Stimulated activated CD4-positive, alpha-beta T cell treated with anti-CD3 and anti-CD28 coated beads, Interleukin-15, amount 100 ng/mL, for 48 hours (primary cell): ENCODE measurements around the gene HLA-A.
"Not testable (repeated sequence)": the region's sequence is repeated elsewhere in the genome, so short reads cannot be mapped to it uniquely, and the experiment has no call there.

Source experiments
- DNase-seq, 2 donors: peaks; one replicate each; pipeline ENCODE4 v3.0.0-alpha.2; 2020; ENCODE audit warnings: low read depth in 2 of 2

HLA-A gene

DNA sequence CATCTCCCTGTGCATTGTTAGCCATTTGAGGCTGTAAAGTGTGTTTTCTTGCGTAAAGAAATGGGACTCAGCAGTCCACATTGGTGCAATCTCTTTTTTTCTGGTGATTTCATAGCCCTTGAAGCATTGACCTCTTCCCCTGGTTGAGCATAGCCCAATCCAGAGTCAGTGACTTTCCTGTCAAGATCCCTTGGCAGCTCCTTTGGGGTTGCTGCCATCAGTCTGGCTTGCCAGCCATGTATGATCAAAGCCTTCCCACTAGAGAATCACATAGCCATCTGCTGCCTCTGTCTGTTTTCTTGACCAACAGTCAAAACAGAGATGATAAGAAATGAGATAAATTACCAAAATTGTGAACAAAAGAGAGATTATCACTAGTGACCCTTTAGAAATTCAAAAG is 19.6 kb downstream of the HLA-A start:
- DNase-seq: no peak

DNA sequence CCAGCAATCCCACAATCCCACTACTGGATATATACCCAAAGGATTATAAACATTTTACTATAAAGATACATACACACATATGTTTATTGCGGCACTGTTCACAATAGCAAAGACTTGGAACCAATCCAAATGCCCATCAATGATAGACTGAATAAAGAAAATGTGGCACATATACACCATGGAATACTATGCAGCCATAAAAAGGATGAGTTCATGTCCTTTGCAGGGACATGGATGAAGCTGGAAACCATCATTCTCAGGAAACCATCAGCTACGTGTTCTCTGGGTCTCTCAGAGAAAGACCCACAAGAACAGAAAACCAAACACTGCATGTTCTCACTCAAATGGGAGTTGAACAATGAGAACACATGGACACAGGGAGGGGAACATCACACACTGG is 21.4 kb downstream of the HLA-A start:
- not testable (repeated sequence) for DNase-seq

- DNase-seq: no peak
Observed at GRCh38 chr6:29964518-29964886, 22.2 kb downstream of the HLA-A start.

DNA sequence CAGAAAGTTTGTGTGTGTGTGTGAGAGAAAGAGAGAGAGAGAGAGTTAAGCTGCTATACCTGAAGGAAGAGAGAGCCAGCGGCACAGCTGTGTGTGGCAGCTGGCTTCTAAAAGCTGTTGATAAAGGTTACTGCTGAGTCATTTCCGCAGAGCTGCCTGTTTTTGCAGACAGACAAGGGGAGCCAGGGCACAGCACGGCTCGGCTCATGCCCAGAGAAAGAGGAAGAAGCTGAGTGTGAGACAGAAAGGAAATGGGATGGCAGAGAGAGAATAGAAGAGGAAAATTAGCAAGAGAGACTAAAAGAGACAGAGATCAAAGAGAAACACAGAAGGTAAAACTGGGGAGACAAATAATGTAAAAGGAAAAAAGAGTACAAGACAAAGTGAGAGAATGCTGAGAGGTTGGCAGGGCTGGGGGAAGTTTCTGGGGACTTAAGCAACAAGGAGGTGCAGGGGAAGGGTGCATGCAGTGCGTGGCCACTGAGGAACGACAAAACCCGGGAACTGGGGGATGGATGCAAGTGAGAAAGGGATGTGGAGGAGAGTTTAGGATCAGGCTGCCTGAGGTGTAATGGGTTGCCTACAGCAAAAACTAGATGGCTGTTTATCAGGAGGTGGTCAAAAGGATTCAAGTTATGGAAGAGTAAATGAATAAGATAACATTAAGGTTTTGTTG is 22.7 kb downstream of the HLA-A start:
- peak; percentile 57 to 65 for DNase-seq

GRCh38 chr6:29965563-29965872 is 23.2 kb downstream of the HLA-A start:
- DNase-seq: no peak

- no peak for DNase-seq
Observed at GRCh38 chr6:29965873-29966601, 23.7 kb downstream of the HLA-A start.

- DNase-seq: no peak
Observed at GRCh38 chr6:29967379-29968010, 25.2 kb downstream of the HLA-A start.

- no peak for DNase-seq
Observed at GRCh38 chr6:29968130-29968529, 25.8 kb downstream of the HLA-A start.

DNA sequence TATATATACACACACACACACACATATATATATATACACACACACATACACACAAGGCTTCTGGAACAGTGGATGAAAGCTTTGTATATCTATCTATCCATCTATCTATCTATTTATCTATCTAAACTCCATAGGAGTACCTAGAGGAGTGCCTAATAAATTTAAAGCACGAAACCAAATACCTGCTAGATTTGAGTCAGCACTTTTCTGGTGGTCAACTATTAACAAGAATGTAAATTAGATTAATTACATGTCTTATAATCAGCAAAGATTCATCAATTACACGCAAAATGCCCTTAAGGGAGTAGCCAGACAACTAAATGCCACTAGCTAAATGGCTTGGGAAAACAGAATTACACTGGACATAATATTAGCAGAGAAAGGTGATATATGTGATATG is 26.6 kb downstream of the HLA-A start:
- DNase-seq: no peak

DNA sequence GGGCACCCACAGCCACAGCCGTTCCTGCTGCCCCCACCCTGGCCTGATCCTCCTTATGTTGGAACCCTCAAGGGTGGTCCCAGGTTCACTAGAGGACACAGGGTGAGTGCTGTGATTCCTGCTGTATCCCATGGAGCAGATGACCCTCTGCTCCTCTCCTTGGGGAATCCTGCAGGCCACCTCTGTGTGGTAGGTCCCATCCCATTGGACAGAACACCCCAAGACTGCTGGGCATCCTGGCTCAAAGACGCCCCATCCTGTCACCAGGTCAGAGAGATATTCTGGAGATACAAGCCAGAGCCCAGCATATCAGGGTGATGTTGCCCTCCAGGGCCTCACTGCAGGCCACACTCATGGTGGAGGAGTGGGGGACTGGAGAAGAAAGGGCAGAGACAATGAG is 28.4 kb downstream of the HLA-A start:
- no peak for DNase-seq

GRCh38 chr6:29974901-29975560 is 32.7 kb downstream of the HLA-A start:
- DNase-seq: no peak

- no peak for DNase-seq
Observed at GRCh38 chr6:29975561-29975907, 33.2 kb downstream of the HLA-A start.

- no peak for DNase-seq
Observed at GRCh38 chr6:29976253-29976587, 33.9 kb downstream of the HLA-A start.

DNA sequence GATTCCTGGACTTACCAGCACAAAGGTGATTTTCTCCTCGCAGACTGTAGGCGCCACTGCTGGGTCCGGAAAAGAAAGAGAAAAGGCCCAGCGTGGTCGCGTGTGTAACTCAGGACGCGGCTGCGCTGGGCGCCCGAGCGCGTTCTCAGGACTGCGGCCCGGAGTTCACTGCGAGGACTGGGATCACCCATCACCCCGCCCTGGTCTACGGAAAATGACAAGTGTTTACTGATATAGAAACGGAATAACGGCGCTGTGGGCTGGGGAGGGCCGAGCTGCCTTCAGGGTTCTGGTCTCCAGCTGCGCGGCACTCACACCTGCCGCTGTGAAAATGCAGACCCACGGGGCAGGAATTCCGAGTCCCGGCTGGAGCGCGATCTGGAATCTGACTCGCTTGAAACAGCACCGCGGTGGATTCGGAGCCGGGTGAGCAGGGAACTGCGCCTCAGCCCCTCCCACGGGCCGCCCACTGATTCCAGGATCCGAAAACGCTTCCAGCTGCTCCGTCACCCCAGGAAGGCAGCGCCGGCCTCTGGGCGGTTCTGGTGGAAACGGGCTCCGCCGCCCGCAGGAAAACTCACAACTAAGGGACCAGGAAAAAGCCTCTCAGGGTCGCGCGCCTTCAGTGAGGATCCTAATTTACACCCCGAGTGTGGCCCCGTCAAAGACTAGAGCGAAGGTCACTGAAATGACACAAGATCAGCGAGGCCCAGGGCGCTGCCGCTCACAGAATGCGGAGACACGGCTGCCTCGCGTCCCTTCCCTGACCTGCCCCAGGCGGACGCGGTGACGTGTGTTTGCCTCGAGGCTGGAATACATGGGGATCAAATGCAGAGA is 34.5 kb downstream of the HLA-A start:
- DNase-seq: peak; percentile 24 to 49

GRCh38 chr6:29977425-29977727 is 35.0 kb downstream of the HLA-A start:
- DNase-seq: no peak

GRCh38 chr6:29980013-29980412 is 37.7 kb downstream of the HLA-A start:
- DNase-seq: not testable (repeated sequence)

DNA sequence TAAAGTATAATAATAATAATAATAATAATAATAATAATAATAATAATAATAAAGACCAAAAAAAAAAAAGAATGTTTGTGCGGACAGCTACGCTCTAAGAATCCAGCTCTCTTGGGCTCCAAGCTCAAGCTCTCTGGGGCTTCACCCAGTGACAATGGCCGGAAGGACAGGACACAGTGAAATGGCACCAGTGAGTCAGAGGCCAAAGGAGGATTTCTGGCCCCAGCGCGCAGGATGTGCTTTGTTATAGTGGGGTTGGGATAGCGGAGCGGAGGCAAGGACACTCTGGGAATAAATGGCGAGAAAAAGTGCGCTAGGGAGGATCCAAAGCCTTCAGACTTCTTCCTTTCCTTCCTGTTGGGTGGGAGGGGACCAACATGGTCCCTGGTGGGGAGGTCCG is 38.2 kb downstream of the HLA-A start:
- no peak for DNase-seq

GRCh38 chr6:29981211-29981812 is 39.0 kb downstream of the HLA-A start:
- DNase-seq: no peak

DNA sequence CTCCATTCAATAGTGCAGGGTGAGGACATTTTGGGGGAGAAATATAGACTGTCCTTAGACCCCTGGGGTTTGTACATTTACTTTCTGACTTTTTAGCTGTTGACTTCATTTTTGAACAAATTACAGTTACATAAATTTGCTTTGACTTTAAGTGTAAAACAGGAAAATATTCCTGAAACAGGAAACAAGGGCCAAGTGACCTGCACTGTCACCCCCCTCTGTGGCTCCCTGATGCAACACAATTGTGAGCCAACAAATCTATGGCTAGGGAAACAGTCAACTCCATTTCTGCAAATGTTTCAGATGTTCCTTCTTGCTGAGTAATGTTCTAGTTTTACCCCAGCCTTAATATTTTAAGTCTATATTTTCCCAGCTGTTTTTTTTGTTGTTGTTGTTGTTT is 39.8 kb downstream of the HLA-A start:
- DNase-seq: no peak

DNA sequence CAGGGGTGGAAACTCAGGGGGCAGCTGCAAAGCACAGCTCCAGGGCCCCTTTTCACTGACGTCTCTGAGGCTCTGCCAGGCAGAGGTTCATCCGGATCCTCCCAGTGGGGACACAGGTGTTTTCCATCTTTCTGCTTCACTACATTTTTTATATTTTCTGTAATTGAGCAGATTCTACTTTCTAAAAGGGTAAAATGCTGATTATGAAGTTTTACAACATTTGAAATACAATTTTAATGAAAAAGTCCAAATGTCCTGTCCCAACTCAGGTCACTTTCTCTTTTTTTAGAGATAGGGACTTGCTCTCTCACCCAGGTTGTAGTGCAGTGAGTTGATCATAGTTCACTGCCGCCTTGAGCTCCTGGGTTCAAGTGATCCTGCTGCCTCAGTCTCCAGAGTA is 41.9 kb downstream of the HLA-A start:
- no peak for DNase-seq

DNA sequence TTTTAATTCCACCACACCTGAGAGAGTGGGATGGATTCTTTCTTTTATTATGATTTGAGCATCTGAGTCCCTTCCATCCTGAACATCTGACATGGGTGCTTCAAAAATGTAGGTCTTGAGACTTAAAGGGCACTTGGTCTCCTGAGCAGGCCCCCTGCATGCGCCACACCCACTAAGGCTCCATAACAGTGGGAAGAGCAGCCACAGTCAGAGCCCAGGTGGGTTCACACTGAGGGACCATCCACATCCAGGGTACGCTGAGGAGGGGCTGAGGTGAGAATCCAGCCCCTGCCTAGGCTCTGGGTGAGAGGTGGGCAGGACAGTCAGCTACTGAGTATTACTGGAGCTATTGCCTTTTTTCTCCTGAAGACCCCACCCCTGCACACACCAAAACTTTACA is 42.7 kb downstream of the HLA-A start:
- DNase-seq: no peak
